Thyroid gland (tissue), 4 donors: ENCODE data around the gene DAND5.
"Not testable (repeated sequence)": the region's sequence is repeated elsewhere in the genome, so short reads cannot be mapped to it uniquely, and the experiment has no call there.

Experiments used
- POLR2A ChIP-seq, 2 donors: fragments of 450-650 bp; IDR thresholded peaks; one replicate each; pipeline ENCODE4 v1.6.1; 2017; ENCODE audit warnings: antibody characterized with exemption in 2 of 2, mild to moderate bottlenecking in 2 of 2, moderate library complexity in 1 of 2
- TF ChIP-seq, protein P1 (sequence below), 6 experiments: fragments of 200-600 bp in 3 of 6; fragments of 450-650 bp in 3 of 6; sonication (generic) in 3 of 6; IDR thresholded peaks; one replicate each; pipeline ENCODE4 v1.5.1; 2016 to 2019; ENCODE audit warnings: antibody characterized with exemption in 6 of 6, mild to moderate bottlenecking in 2 of 6, inconsistent platforms in 1 of 6, moderate library complexity in 1 of 6

DNA sequence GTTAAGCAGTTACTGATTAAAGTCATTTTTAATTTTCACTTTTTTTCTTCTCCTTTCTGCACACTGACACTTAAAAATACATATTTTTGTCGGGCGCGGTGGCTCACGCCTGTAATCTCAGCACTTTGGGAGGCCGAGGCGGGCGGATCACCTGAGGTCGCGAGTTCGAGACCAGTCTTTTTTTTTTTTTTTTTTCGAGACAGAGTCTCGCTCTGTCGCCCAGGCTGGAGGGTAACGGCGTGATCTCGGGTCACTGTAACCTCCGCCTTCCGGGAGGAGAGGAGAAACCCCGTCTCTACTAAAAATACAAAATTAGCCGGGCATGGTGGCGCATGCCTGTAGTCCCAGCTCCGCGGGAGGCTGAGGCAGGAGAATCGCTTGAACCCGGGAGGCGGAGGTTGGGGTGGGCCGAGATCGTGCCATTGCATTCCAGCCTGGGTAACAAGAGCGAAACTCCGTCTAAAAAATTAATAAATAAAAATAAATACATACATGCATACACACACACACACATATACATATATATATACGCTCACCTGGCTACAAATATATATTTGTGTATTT lies 11.9 kb upstream of the DAND5 start:
- TF ChIP-seq, protein P1, sequence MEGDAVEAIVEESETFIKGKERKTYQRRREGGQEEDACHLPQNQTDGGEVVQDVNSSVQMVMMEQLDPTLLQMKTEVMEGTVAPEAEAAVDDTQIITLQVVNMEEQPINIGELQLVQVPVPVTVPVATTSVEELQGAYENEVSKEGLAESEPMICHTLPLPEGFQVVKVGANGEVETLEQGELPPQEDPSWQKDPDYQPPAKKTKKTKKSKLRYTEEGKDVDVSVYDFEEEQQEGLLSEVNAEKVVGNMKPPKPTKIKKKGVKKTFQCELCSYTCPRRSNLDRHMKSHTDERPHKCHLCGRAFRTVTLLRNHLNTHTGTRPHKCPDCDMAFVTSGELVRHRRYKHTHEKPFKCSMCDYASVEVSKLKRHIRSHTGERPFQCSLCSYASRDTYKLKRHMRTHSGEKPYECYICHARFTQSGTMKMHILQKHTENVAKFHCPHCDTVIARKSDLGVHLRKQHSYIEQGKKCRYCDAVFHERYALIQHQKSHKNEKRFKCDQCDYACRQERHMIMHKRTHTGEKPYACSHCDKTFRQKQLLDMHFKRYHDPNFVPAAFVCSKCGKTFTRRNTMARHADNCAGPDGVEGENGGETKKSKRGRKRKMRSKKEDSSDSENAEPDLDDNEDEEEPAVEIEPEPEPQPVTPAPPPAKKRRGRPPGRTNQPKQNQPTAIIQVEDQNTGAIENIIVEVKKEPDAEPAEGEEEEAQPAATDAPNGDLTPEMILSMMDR (IDR thresholded peaks at IDR 0.05): not testable (repeated sequence)
- TF ChIP-seq POLR2A (IDR thresholded peaks at IDR 0.05): not testable (repeated sequence)
